ENCODE measurements around the gene DEDD2.

- TF ChIP-seq, protein P1, sequence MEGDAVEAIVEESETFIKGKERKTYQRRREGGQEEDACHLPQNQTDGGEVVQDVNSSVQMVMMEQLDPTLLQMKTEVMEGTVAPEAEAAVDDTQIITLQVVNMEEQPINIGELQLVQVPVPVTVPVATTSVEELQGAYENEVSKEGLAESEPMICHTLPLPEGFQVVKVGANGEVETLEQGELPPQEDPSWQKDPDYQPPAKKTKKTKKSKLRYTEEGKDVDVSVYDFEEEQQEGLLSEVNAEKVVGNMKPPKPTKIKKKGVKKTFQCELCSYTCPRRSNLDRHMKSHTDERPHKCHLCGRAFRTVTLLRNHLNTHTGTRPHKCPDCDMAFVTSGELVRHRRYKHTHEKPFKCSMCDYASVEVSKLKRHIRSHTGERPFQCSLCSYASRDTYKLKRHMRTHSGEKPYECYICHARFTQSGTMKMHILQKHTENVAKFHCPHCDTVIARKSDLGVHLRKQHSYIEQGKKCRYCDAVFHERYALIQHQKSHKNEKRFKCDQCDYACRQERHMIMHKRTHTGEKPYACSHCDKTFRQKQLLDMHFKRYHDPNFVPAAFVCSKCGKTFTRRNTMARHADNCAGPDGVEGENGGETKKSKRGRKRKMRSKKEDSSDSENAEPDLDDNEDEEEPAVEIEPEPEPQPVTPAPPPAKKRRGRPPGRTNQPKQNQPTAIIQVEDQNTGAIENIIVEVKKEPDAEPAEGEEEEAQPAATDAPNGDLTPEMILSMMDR (IDR thresholded peaks at IDR 0.05) = no peak
- no peak for TF ChIP-seq POLR2A (IDR thresholded peaks at IDR 0.05)
Measured at GRCh38 chr19:42151782-42152684, 65.4 kb downstream of the DEDD2 start.

All from thyroid gland (tissue), 4 donors.